ENCODE measurements around the gene COTL1. TPM values are rescaled to one million over a fixed set of nuclear protein-coding genes. Genes with fewer than 3 reads are reported as not detected.
"Not testable (repeated sequence)": the region's sequence is repeated elsewhere in the genome, so short reads cannot be mapped to it uniquely, and the experiment has no call there.

The COTL1 gene
- total RNA-seq, 1 donor from 2014 or later, result 37.6 TPM

DNA sequence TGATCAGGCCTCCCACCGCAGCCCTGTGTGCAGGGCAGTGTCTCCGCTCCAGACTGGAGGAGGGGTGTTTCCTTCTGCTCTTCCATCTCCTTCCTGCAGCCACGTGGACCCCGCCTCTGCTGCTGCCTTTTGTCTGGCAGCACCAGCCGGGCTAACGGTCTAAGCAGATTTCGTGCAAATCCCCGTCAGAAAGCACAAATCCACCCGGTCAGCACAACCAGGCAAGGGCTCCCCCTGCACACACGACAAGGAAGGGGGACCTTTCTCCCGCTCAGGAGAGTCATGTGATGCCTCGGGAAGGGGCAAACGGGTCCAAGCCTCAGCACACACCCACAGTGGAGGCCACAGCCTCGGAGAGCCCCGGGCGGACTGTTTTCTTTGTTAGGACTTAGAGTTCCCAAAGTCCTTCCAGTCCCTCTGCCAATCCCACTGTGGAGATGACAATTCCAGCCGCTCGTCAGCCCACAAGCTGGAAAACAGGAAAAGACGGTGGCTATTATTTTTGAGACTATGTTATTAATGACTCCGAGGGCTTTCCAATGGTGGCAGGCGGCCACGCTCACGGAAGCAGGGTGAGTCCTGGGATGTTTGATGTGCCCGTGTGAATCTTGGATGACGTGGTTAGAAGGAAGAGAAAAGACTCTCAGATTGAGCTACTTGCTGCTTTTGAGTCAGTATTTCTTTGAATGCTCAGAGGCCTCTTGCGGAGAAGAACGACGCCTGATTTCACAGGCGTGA lies 90.9 kb downstream of the COTL1 start:
- no peak for DNase-seq (ENCODE audit: low spot score, unreplicated experiment)
- peaks cover 6% of the 10 kb centered on the region for H3K9me3 Mint-ChIP-seq (ENCODE audit: low read depth)
- peaks cover 11% of the 10 kb centered on the region for H3K27me3 Mint-ChIP-seq
- no peak overlapping the region for H3K4me3 Mint-ChIP-seq (ENCODE audit: low read depth)
- no peak overlapping the region for H3K27ac Mint-ChIP-seq
- TF ChIP-seq, protein P1, sequence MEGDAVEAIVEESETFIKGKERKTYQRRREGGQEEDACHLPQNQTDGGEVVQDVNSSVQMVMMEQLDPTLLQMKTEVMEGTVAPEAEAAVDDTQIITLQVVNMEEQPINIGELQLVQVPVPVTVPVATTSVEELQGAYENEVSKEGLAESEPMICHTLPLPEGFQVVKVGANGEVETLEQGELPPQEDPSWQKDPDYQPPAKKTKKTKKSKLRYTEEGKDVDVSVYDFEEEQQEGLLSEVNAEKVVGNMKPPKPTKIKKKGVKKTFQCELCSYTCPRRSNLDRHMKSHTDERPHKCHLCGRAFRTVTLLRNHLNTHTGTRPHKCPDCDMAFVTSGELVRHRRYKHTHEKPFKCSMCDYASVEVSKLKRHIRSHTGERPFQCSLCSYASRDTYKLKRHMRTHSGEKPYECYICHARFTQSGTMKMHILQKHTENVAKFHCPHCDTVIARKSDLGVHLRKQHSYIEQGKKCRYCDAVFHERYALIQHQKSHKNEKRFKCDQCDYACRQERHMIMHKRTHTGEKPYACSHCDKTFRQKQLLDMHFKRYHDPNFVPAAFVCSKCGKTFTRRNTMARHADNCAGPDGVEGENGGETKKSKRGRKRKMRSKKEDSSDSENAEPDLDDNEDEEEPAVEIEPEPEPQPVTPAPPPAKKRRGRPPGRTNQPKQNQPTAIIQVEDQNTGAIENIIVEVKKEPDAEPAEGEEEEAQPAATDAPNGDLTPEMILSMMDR (IDR thresholded peaks at IDR 0.05; ENCODE audit: unreplicated experiment), result no peak
- peaks cover 2% of the 10 kb centered on the region for H3K4me1 Mint-ChIP-seq (ENCODE audit: low read depth)
- H3K36me3 Mint-ChIP-seq (ENCODE audit: insufficient read depth), result peaks cover 1% of the 10 kb centered on the region

DNA sequence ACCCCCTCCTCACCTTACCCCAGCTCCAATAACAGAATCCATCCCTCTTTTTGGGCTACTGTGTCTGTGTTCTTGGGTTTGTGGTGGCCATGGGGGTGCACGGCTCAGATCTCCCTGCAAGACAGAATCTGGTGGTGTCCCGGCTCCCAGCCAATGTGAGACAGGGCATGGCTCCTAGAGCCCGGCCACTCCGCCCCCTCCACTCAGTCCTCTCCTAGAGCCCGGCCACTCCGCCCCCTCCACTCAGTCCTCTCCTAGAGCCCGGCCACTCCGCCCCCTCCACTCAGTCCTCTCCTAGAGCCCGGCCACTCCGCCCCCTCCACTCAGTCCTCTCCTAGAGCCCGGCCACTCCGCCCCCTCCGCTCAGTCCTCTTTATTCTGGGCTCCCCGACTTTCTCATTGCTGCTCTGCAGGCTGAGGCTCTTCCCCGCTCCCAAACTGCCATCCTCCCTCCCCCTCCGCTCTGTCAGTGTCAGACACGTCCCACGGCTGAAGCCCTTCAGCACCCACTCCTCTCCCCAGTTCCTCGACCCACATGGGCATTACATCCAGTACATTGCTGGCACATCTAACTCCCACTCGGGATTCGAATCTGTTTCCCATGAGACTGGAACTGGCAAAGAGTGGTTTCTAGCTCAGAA lies 92.8 kb downstream of the COTL1 start:
- not testable (repeated sequence) for H3K4me1 Mint-ChIP-seq (ENCODE audit: low read depth); H3K36me3 Mint-ChIP-seq (ENCODE audit: insufficient read depth); H3K27ac Mint-ChIP-seq; DNase-seq (ENCODE audit: low spot score, unreplicated experiment); H3K9me3 Mint-ChIP-seq (ENCODE audit: low read depth); H3K4me3 Mint-ChIP-seq (ENCODE audit: low read depth)
- peaks cover 19% of the 10 kb centered on the region for H3K27me3 Mint-ChIP-seq

- H3K27ac Mint-ChIP-seq, result no peak overlapping the region
- TF ChIP-seq, protein P1 (IDR thresholded peaks at IDR 0.05; ENCODE audit: unreplicated experiment), result no peak
- no peak for DNase-seq (ENCODE audit: low spot score, unreplicated experiment)
- H3K36me3 Mint-ChIP-seq (ENCODE audit: insufficient read depth), result peaks cover 1% of the 10 kb centered on the region
- peaks cover 21% of the 10 kb centered on the region for H3K27me3 Mint-ChIP-seq
- peaks cover 5% of the 10 kb centered on the region for H3K9me3 Mint-ChIP-seq (ENCODE audit: low read depth)
- no peaks in the 10 kb centered on the region for H3K4me1 Mint-ChIP-seq (ENCODE audit: low read depth)
- H3K4me3 Mint-ChIP-seq (ENCODE audit: low read depth), result no peak overlapping the region
Measured at GRCh38 chr16:84524346-84524920, 93.4 kb downstream of the COTL1 start.

GRCh38 chr16:84521497-84521770 lies 96.4 kb downstream of the COTL1 start:
- DNase-seq (ENCODE audit: low spot score, unreplicated experiment), result no peak
- Mint-ChIP-seq H3K27ac (no peak overlapping the region), H3K4me3 (ENCODE audit: low read depth) (no peak overlapping the region), H3K9me3 (ENCODE audit: low read depth) (no peaks in the 10 kb centered on the region), H3K27me3 (peaks cover 13% of the 10 kb centered on the region), H3K36me3 (ENCODE audit: insufficient read depth) (no peaks in the 10 kb centered on the region), H3K4me1 (ENCODE audit: low read depth) (no peaks in the 10 kb centered on the region)
- TF ChIP-seq, protein P1 (IDR thresholded peaks at IDR 0.05; ENCODE audit: unreplicated experiment), result no peak

- H3K4me3 Mint-ChIP-seq (ENCODE audit: low read depth), result no peak overlapping the region
Measured at GRCh38 chr16:84520725-84521496, 97.0 kb downstream of the COTL1 start.

More at GRCh38 chr16:84520725-84521496, 97.0 kb downstream of the COTL1 start:
- H3K4me1 Mint-ChIP-seq (ENCODE audit: low read depth), result no peaks in the 10 kb centered on the region
- DNase-seq (ENCODE audit: low spot score, unreplicated experiment), result no peak
- peaks cover 13% of the 10 kb centered on the region for H3K27me3 Mint-ChIP-seq
- H3K27ac Mint-ChIP-seq, result peak overlapping the region; percentile 46
- TF ChIP-seq, protein P1 (IDR thresholded peaks at IDR 0.05; ENCODE audit: unreplicated experiment), result no peak
- no peaks in the 10 kb centered on the region for H3K36me3 Mint-ChIP-seq (ENCODE audit: insufficient read depth)
- H3K9me3 Mint-ChIP-seq (ENCODE audit: low read depth), result no peaks in the 10 kb centered on the region
